Adipocyte (in vitro differentiated cells): ENCODE results near the gene PPA2.
"Not testable (repeated sequence)": the region's sequence is repeated elsewhere in the genome, so short reads cannot be mapped to it uniquely, and the experiment has no call there.

Experiments used
- DNase-seq: peaks from one replicate; pipeline ENCODE4 v3.0.0-alpha.2; 2015; ENCODE audit warnings: low read depth
- H3K27me3 ChIP-seq: replicated peaks from 2 replicates; pipeline ENCODE4 v1.7.0; 2013; ENCODE audit warnings: mild to moderate bottlenecking, low read length, moderate library complexity; ENCODE audit not compliant: control insufficient read depth, insufficient read depth
- H3K36me3 ChIP-seq: 2 replicates; pipeline ENCODE4 v1.7.0; 2013; ENCODE audit warnings: low read length, mild to moderate bottlenecking, moderate library complexity; ENCODE audit not compliant: control insufficient read depth, insufficient read depth, severe bottlenecking
- H3K4me1 ChIP-seq: 2 replicates; pipeline ENCODE4 v1.7.0; 2013; ENCODE audit warnings: mild to moderate bottlenecking, low read length, moderate library complexity; ENCODE audit not compliant: control insufficient read depth, insufficient read depth
- H3K4me3 ChIP-seq: 2 replicates; pipeline ENCODE4 v1.7.0; 2013; ENCODE audit warnings: mild to moderate bottlenecking, low read length, moderate library complexity
- H3K9ac ChIP-seq: 2 replicates; pipeline ENCODE4 v1.7.0; 2013; ENCODE audit warnings: mild to moderate bottlenecking, low read length, moderate library complexity
- H3K9me3 ChIP-seq: 2 replicates; pipeline ENCODE4 v1.7.0; 2013; ENCODE audit warnings: mild to moderate bottlenecking, low read length, moderate library complexity; ENCODE audit not compliant: control insufficient read depth

Gene PPA2

DNA sequence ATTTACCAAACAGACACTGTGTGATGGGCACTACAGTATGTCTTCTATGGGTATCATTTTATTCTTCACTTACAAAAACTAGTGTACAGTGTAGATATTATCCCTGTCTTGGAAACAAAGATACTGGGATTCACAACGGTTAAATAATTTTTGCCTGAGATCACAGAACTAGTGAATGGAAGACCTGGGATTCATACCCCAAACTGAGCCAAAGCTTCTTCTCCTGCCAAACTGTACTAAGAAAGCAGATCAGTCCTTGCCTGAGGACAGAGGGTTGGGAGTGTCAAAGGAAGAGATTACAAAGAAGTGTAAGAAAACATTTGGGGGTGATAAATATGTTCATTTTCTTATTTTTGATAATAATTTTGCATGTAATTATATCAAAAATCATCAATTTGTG is 43.1 kb downstream of the PPA2 start:
- Histone ChIP-seq H3K4me3 (no peak overlapping the region), H3K27me3 (no peaks in the 10 kb centered on the region), H3K9me3 (peaks cover 1% of the 10 kb centered on the region), H3K9ac (no peak overlapping the region), H3K36me3 (peaks cover 43% of the 10 kb centered on the region), H3K4me1 (peaks cover 3% of the 10 kb centered on the region)
- DNase-seq = no peak

DNA sequence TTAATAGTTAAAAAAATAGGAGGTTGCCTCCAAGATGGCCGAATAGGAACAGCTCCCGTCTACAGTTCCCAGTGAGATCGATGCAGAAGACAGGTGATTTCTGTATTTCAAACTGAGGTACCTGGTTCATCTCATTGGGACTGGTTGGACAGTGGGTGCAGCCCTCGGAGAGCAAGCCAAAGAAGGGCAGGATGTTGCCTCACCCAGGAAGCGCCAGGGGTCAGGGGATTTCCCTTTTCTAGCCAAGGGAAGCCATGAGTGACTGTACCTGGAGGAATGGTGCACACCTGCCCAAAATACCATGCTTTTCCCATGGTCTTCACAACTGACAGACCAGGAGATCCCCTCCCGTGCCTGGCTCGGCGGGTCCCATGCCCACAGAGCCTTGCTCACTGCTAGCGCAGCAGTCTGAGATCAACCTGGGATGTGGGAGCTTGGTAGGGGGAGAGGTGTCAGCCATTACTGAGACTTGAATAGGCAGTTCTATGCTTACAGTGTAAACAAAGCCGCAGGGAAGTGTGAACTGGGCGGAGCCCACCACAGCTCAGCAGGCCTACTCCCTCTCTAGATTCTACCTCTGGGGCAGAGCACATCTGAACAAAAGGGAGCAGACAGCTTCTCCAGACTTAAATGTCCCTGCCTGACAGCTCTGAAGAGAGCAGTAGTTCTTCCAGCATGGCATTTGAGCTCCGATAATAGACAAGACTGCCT is 47.5 kb downstream of the PPA2 start:
- Histone ChIP-seq H3K36me3 (peaks cover 35% of the 10 kb centered on the region), H3K9me3 (peaks cover 5% of the 10 kb centered on the region), H3K4me1 (no peaks in the 10 kb centered on the region), H3K9ac (no peak overlapping the region), H3K27me3 (no peaks in the 10 kb centered on the region), H3K4me3 (no peak overlapping the region)
- DNase-seq = no peak

DNA sequence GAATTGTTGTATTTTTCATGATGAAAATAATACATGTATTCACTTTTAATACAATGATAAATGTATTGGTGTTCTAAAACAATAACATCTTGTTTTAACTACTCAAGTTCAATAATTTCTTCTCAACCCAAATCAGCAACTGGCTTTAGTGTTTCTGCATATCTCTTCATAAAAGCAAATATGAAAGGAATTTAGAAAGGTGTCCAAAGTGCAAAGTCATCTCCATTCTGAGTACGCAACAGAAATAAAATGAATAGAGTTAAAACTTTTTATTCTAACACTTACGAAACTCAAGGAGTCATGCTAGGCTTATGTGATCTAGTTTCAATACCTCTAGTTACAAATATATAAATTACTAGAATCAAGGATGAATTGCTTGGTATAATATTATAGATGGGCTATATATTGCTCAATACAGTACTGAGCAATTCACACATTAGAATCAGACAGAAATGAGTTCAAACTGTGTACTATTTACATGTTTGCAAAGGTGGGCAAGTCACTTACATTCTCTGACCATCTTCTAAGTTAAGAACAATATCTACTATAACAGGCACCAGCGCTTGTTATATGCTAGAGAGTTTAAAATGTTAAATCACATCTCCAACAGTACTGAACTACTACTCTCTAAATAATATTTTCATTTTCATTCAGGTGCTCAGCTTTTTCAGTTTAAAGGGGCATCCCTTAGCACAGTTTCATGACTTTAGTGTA is 51.5 kb downstream of the PPA2 start:
- DNase-seq = no peak
- H3K9ac ChIP-seq = no peak overlapping the region
- no peaks in the 10 kb centered on the region for H3K27me3 ChIP-seq
- no peaks in the 10 kb centered on the region for H3K4me1 ChIP-seq
- peaks cover 5% of the 10 kb centered on the region for H3K9me3 ChIP-seq
- H3K36me3 ChIP-seq = peaks cover 27% of the 10 kb centered on the region
- no peak overlapping the region for H3K4me3 ChIP-seq

GRCh38 chr4:105417624-105418023 is 56.2 kb downstream of the PPA2 start:
- Histone ChIP-seq H3K9me3 (no peaks in the 10 kb centered on the region), H3K36me3 (peaks cover 14% of the 10 kb centered on the region), H3K4me3 (no peak overlapping the region), H3K4me1 (no peaks in the 10 kb centered on the region), H3K27me3 (no peaks in the 10 kb centered on the region), H3K9ac (no peak overlapping the region)
- DNase-seq = no peak

GRCh38 chr4:105415281-105415744 is 58.5 kb downstream of the PPA2 start:
- Histone ChIP-seq H3K9ac (no peak overlapping the region), H3K27me3 (no peaks in the 10 kb centered on the region), H3K4me1 (no peaks in the 10 kb centered on the region), H3K9me3 (peaks cover 4% of the 10 kb centered on the region), H3K4me3 (no peak overlapping the region), H3K36me3 (no peaks in the 10 kb centered on the region)
- DNase-seq = no peak

- DNase-seq = no peak
- no peak overlapping the region for H3K9ac ChIP-seq
- no peaks in the 10 kb centered on the region for H3K27me3 ChIP-seq
These were observed 59.5 kb downstream of the PPA2 start for GRCh38 chr4:105414316-105414715.

GRCh38 chr4:105409135-105409534 is 64.7 kb downstream of the PPA2 start:
- H3K9ac ChIP-seq, DNase-seq, H3K36me3 ChIP-seq, H3K4me3 ChIP-seq, H3K27me3 ChIP-seq, H3K4me1 ChIP-seq: not testable (repeated sequence)
- peaks cover 10% of the 10 kb centered on the region for H3K9me3 ChIP-seq

More at GRCh38 chr4:105414316-105414715, 59.5 kb downstream of the PPA2 start:
- no peaks in the 10 kb centered on the region for H3K4me1 ChIP-seq
- no peaks in the 10 kb centered on the region for H3K36me3 ChIP-seq
- H3K9me3 ChIP-seq = peaks cover 4% of the 10 kb centered on the region
- H3K4me3 ChIP-seq = no peak overlapping the region

- Histone ChIP-seq H3K9ac (no peak overlapping the region), H3K9me3 (peaks cover 6% of the 10 kb centered on the region), H3K4me1 (peaks cover 8% of the 10 kb centered on the region), H3K36me3 (peaks cover 9% of the 10 kb centered on the region), H3K4me3 (no peak overlapping the region), H3K27me3 (no peaks in the 10 kb centered on the region)
- no peak for DNase-seq
These were observed 72.8 kb downstream of the PPA2 start for GRCh38 chr4:105400901-105401677.

- Histone ChIP-seq H3K36me3 (peaks cover 23% of the 10 kb centered on the region), H3K9me3 (peaks cover 4% of the 10 kb centered on the region), H3K4me1 (peaks cover 8% of the 10 kb centered on the region), H3K9ac (no peak overlapping the region), H3K27me3 (no peaks in the 10 kb centered on the region), H3K4me3 (no peak overlapping the region)
- DNase-seq = peak; percentile 81
These were observed 74.2 kb downstream of the PPA2 start for GRCh38 chr4:105399532-105400161.

DNA sequence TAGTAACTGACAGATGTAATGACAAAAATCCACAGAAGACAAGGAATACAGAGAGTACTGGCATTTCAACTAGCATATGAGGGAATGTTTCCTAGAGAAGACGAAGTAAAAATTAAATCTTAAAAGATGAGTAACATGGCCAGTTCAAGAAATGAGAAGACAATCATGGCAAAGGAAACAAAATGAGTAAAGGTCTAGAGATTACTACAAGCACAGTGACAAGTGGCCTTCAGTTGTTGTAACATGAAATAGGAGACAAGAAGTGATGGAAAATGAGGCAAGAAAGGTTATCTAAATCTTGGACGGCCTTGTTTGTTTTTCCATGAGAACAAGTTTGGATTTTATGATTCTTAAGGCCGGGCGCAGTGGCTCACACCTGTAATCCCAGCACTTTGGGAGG is 81.0 kb downstream of the PPA2 start:
- Histone ChIP-seq H3K9me3 (no peaks in the 10 kb centered on the region), H3K4me3 (no peak overlapping the region), H3K9ac (no peak overlapping the region), H3K4me1 (no peaks in the 10 kb centered on the region), H3K36me3 (peaks cover 23% of the 10 kb centered on the region), H3K27me3 (no peaks in the 10 kb centered on the region)
- DNase-seq = no peak

DNA sequence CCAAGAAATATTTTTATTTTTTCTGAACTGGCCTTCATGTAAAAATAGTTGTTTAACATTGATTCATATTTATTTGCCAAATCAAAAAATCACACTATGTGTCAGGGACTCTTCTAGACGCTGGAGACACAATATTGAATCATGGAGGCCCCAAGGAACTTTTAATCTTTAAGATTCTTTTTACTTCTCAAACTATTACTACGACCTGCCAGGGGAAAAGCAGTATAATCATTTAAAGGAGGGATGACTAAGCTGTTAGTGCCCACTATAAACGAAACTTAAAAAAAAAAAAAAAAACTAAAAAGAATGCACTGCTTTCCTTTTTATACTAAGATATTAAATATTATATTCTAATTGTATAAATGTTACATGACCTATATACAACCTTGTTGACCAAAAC is 84.7 kb downstream of the PPA2 start:
- Histone ChIP-seq H3K4me3 (no peak overlapping the region), H3K9me3 (no peaks in the 10 kb centered on the region), H3K9ac (no peak overlapping the region), H3K36me3 (peaks cover 21% of the 10 kb centered on the region), H3K4me1 (no peaks in the 10 kb centered on the region), H3K27me3 (no peaks in the 10 kb centered on the region)
- peak; percentile 31 for DNase-seq
